OCI-LY1 (cell line): ENCODE results near the gene CDC34.

Source experiments
- H2AFZ ChIP-seq: fragments of 200-600 bp; sonication (generic), shearing (Covaris generic); 2 replicates; pipeline ENCODE4 v1.6.0; 2014; ENCODE audit warnings: antibody characterized with exemption, mild to moderate bottlenecking, low read length
- H3F3A ChIP-seq: fragments of 200-600 bp; sonication (generic), shearing (Covaris generic); 2 replicates; pipeline ENCODE4 v1.6.0; 2014; ENCODE audit warnings: mild to moderate bottlenecking, antibody characterized with exemption, low read length, moderate library complexity; ENCODE audit not compliant: insufficient read depth
- H3K27ac ChIP-seq: fragments of 200-600 bp; sonication (generic); 2 replicates; pipeline ENCODE4 v1.5.1; 2014; ENCODE audit warnings: low read length, mixed run types, mild to moderate bottlenecking, low read depth; ENCODE audit not compliant: poor library complexity, severe bottlenecking
- H3K27me3 ChIP-seq: fragments of 200-600 bp; sonication (generic); 2 replicates; pipeline ENCODE4 v1.6.0; 2014; ENCODE audit warnings: antibody characterized with exemption, mild to moderate bottlenecking, low read length, moderate library complexity; ENCODE audit not compliant: insufficient read depth
- H3K36me3 ChIP-seq: fragments of 200-600 bp; sonication (generic); 2 replicates; pipeline ENCODE4 v1.6.1; 2014; ENCODE audit warnings: mild to moderate bottlenecking, antibody characterized with exemption, low read length, moderate library complexity, mixed read lengths; ENCODE audit not compliant: insufficient read depth
- H3K4me1 ChIP-seq: fragments of 200-600 bp; sonication (generic); 2 replicates; pipeline ENCODE4 v1.5.1; 2014; ENCODE audit warnings: mild to moderate bottlenecking, low read length, moderate library complexity; ENCODE audit not compliant: insufficient read depth, severe bottlenecking
- H3K4me2 ChIP-seq: fragments of 200-600 bp; sonication (generic), shearing (Covaris generic); 2 replicates; pipeline ENCODE4 v1.6.1; 2014; ENCODE audit warnings: low read length
- H3K4me3 ChIP-seq: fragments of 200-600 bp; sonication (generic); 2 replicates; pipeline ENCODE4 v1.5.1; 2014; ENCODE audit warnings: low read length, low read depth, mild to moderate bottlenecking, mixed read lengths; ENCODE audit not compliant: poor library complexity, severe bottlenecking
- H3K79me2 ChIP-seq: fragments of 200-600 bp; shearing (Covaris generic); 2 replicates; pipeline ENCODE4 v1.6.1; 2016; ENCODE audit warnings: mixed run types, low read length, mixed read lengths; ENCODE audit not compliant: insufficient read depth
- H3K9ac ChIP-seq: fragments of 200-600 bp; sonication (generic), shearing (Covaris generic); 2 replicates; pipeline ENCODE4 v1.6.1; 2014; ENCODE audit warnings: mild to moderate bottlenecking, low read length, mixed read lengths
- H3K9me2 ChIP-seq: fragments of 200-600 bp; sonication (generic), shearing (Covaris generic); 2 replicates; pipeline ENCODE4 v1.6.1; 2014; ENCODE audit warnings: low read depth, mild to moderate bottlenecking, low read length, mixed read lengths
- H3K9me3 ChIP-seq: fragments of 200-600 bp; shearing (Covaris generic); 2 replicates; pipeline ENCODE4 v1.6.1; 2014; ENCODE audit warnings: low read length, mixed read lengths
- H4K20me1 ChIP-seq: fragments of 200-600 bp; sonication (generic), shearing (Covaris generic); 2 replicates; pipeline ENCODE4 v1.6.0; 2016; ENCODE audit warnings: mild to moderate bottlenecking, low read length; ENCODE audit not compliant: insufficient read depth
- CTCF ChIP-seq: fragments of 200-600 bp; sonication (generic), shearing (Covaris generic); IDR thresholded peaks from 2 replicates; pipeline ENCODE4 v1.5.1; 2017; ENCODE audit warnings: mild to moderate bottlenecking, antibody characterized with exemption, low read length, moderate library complexity, mixed read lengths
- EZH2 ChIP-seq: fragments of 200-600 bp; sonication (generic), shearing (Covaris generic); IDR thresholded peaks from 2 replicates; pipeline ENCODE4 v1.8.0; 2017; ENCODE audit warnings: borderline replicate concordance, mixed run types, mild to moderate bottlenecking, antibody characterized with exemption, low read length, moderate library complexity, mixed read lengths

Gene CDC34

GRCh38 chr19:547117-547516 lies 15.6 kb downstream of the CDC34 start:
- peaks cover 10% of the 10 kb centered on the region for H3K4me1 ChIP-seq
- H3K4me3 ChIP-seq: no peak overlapping the region
- H4K20me1 ChIP-seq: no peaks in the 10 kb centered on the region
- H2AFZ ChIP-seq: no peak overlapping the region
- no peak for TF ChIP-seq CTCF
- no peak for TF ChIP-seq EZH2
- no peaks in the 10 kb centered on the region for H3K9me3 ChIP-seq
- no peaks in the 10 kb centered on the region; the same call in 1 of the 2 replicates for H3K36me3 ChIP-seq
- no peaks in the 10 kb centered on the region for H3K9me2 ChIP-seq
- H3K27me3 ChIP-seq: no peaks in the 10 kb centered on the region
- H3K9ac ChIP-seq: no peak overlapping the region
- H3K79me2 ChIP-seq: no peaks in the 10 kb centered on the region
- no peaks in the 10 kb centered on the region for H3F3A ChIP-seq
- H3K4me2 ChIP-seq: no peak overlapping the region
- H3K27ac ChIP-seq: no peak overlapping the region

GRCh38 chr19:547836-548720 lies 16.5 kb downstream of the CDC34 start:
- no peaks in the 10 kb centered on the region for H3K36me3 ChIP-seq
- H3K79me2 ChIP-seq: no peaks in the 10 kb centered on the region
- peaks cover 10% of the 10 kb centered on the region for H3K4me1 ChIP-seq
- TF ChIP-seq CTCF: no peak
- TF ChIP-seq EZH2: no peak
- no peaks in the 10 kb centered on the region for H4K20me1 ChIP-seq
- H3F3A ChIP-seq: no peaks in the 10 kb centered on the region
- no peaks in the 10 kb centered on the region for H3K9me3 ChIP-seq
- no peaks in the 10 kb centered on the region for H3K9me2 ChIP-seq
- no peak overlapping the region for H3K27ac ChIP-seq
- no peak overlapping the region for H3K9ac ChIP-seq
- no peak overlapping the region for H3K4me3 ChIP-seq
- H3K4me2 ChIP-seq: no peak overlapping the region
- H3K27me3 ChIP-seq: no peaks in the 10 kb centered on the region
- no peak overlapping the region for H2AFZ ChIP-seq

GRCh38 chr19:548886-549830 lies 17.6 kb downstream of the CDC34 start:
- H3K36me3 ChIP-seq: no peaks in the 10 kb centered on the region
- H3K4me2 ChIP-seq: no peak overlapping the region
- H4K20me1 ChIP-seq: no peaks in the 10 kb centered on the region
- H3K9me2 ChIP-seq: no peaks in the 10 kb centered on the region
- no peaks in the 10 kb centered on the region for H3F3A ChIP-seq
- H3K4me1 ChIP-seq: peaks cover under 1% of the 10 kb centered on the region
- H3K9ac ChIP-seq: no peak overlapping the region
- no peak overlapping the region for H2AFZ ChIP-seq
- H3K27me3 ChIP-seq: no peaks in the 10 kb centered on the region
- no peaks in the 10 kb centered on the region for H3K79me2 ChIP-seq
- TF ChIP-seq CTCF (no peak), EZH2 (no peak)
- no peak overlapping the region for H3K27ac ChIP-seq
- no peak overlapping the region for H3K4me3 ChIP-seq
- no peaks in the 10 kb centered on the region for H3K9me3 ChIP-seq
